Endodermal cell (in vitro differentiated cells): ENCODE data around the gene CTNS. TPM values are rescaled to one million over a fixed set of nuclear protein-coding genes. Genes with fewer than 3 reads are reported as not detected.
A peak's percentile ranks its signal among the peaks of the same experiment; 100 is the strongest.

Experiments used
- DNase-seq: peaks from one replicate; pipeline ENCODE4 v3.0.0-alpha.2; 2017
- H3K27ac ChIP-seq: 2 replicates; pipeline ENCODE4 v1.5.1; 2013; ENCODE audit warnings: mild to moderate bottlenecking, low read depth, low read length, moderate library complexity
- H3K27me3 ChIP-seq: 2 replicates; pipeline ENCODE4 v1.6.1; 2013; ENCODE audit warnings: mild to moderate bottlenecking, low read length, moderate library complexity; ENCODE audit not compliant: insufficient read depth, control insufficient read depth, poor library complexity, severe bottlenecking
- H3K36me3 ChIP-seq: 2 replicates; pipeline ENCODE4 v1.7.0; 2013; ENCODE audit warnings: mild to moderate bottlenecking, low read length, moderate library complexity; ENCODE audit not compliant: control insufficient read depth, insufficient read depth
- H3K4me1 ChIP-seq: one replicate; pipeline ENCODE4 v1.7.0; 2013; ENCODE audit warnings: low read length; ENCODE audit not compliant: control insufficient read depth, insufficient read depth
- H3K4me3 ChIP-seq: 2 replicates; pipeline ENCODE4 v1.5.1; 2013; ENCODE audit warnings: mild to moderate bottlenecking, low read length, moderate library complexity
- H3K9ac ChIP-seq: 2 replicates; pipeline ENCODE4 v1.6.1; 2013; ENCODE audit warnings: mild to moderate bottlenecking, low read length, moderate library complexity; ENCODE audit not compliant: poor library complexity, severe bottlenecking; ENCODE audit errors: extremely low read depth
- H3K9me3 ChIP-seq: 2 replicates; pipeline ENCODE4 v1.6.1; 2013; ENCODE audit warnings: mild to moderate bottlenecking, low read length, moderate library complexity; ENCODE audit not compliant: control insufficient read depth
- H3K27ac Mint-ChIP-seq: 2 replicates; pipeline ENCODE4 v1.8.0; 2020; ENCODE audit warnings: mixed read lengths
- H3K27me3 Mint-ChIP-seq: 2 replicates; pipeline ENCODE4 v1.8.0; 2021; ENCODE audit warnings: mild to moderate bottlenecking, mixed read lengths; ENCODE audit not compliant: insufficient read depth
- H3K36me3 Mint-ChIP-seq: 2 replicates; pipeline ENCODE4 v1.8.0; 2020; ENCODE audit warnings: low read depth, mixed read lengths
- H3K4me1 Mint-ChIP-seq: 2 replicates; pipeline ENCODE4 v1.8.0; 2020; ENCODE audit warnings: mixed read lengths
- H3K4me3 Mint-ChIP-seq: 2 replicates; pipeline ENCODE4 v1.8.0; 2020; ENCODE audit warnings: mild to moderate bottlenecking, moderate library complexity, mixed read lengths
- H3K9me3 Mint-ChIP-seq: 2 replicates; pipeline ENCODE4 v1.8.0; 2020; ENCODE audit warnings: mild to moderate bottlenecking, mixed read lengths
- CTCF ChIP-seq: fragments of 200-600 bp; sonication (generic); conservative IDR thresholded peaks from 2 replicates; pipeline ENCODE4 v1.5.0; 2021; ENCODE audit warnings: antibody characterized with exemption, mild to moderate bottlenecking
- WGBS, 2 experiments: methylation state at CpG; one replicate each; pipeline versions ENCODE4 v1.1.5 to v1.1.7; 2013; ENCODE audit warnings: missing lambda C conversion rate in 2 of 2, mixed read lengths in 1 of 2; ENCODE audit not compliant: insufficient coverage in 1 of 2, insufficient read length in 1 of 2; 5-methylcytosine and 5-hydroxymethylcytosine counted together
- total RNA-seq, 2 donors: library from RNA; stranded (reverse); fragmentation: NEBNext Ultra II Directional in 1 of 2; extraction: Animal tissue kit (Norgen Biotek cat#: 25700) in 1 of 2; gene quantifications; 2 replicates in 1 of 2; 3 replicates in 1 of 2; pipeline ENCODE4 v1.2.1, GENCODE V29; 2021

Gene CTNS
- total RNA-seq, 2 donors from 2014 or later: 17.2 to 18.8 TPM

- Mint-ChIP-seq H3K9me3 (no peaks in the 10 kb centered on the region), H3K27me3 (no peaks in the 10 kb centered on the region), H3K4me3 (no peak overlapping the region), H3K36me3 (peaks cover 44% of the 10 kb centered on the region), H3K4me1 (peaks cover 1% of the 10 kb centered on the region), H3K27ac (no peak overlapping the region)
- H3K36me3 ChIP-seq: peaks cover 33% of the 10 kb centered on the region
- no peak overlapping the region for H3K27ac ChIP-seq
- WGBS, 2 experiments: 53 to 64% methylated on average over 4 to 5 of the region's 5 CpGs
- H3K27me3 ChIP-seq: no peaks in the 10 kb centered on the region
- no peak overlapping the region for H3K9ac ChIP-seq
- no peak overlapping the region for H3K4me3 ChIP-seq
- H3K4me1 ChIP-seq: no peaks in the 10 kb centered on the region
- H3K9me3 ChIP-seq: no peaks in the 10 kb centered on the region
- no peak for TF ChIP-seq CTCF
- DNase-seq: no peak
These were observed 8.8 kb downstream of the CTNS start for GRCh38 chr17:3645310-3645709.

- Mint-ChIP-seq H3K36me3 (peaks cover 41% of the 10 kb centered on the region), H3K4me3 (no peak overlapping the region), H3K9me3 (no peaks in the 10 kb centered on the region), H3K4me1 (no peaks in the 10 kb centered on the region), H3K27me3 (no peaks in the 10 kb centered on the region), H3K27ac (peak overlapping the region; percentile 68)
- H3K9me3 ChIP-seq: no peaks in the 10 kb centered on the region
- no peaks in the 10 kb centered on the region for H3K4me1 ChIP-seq
- 93% methylated on average over 11 to 12 of the region's 12 CpGs for WGBS, 2 experiments
- H3K36me3 ChIP-seq: peaks cover 26% of the 10 kb centered on the region
- no peaks in the 10 kb centered on the region for H3K27me3 ChIP-seq
- no peak overlapping the region for H3K9ac ChIP-seq
- H3K4me3 ChIP-seq: no peak overlapping the region
- TF ChIP-seq CTCF: no peak
- H3K27ac ChIP-seq: no peak overlapping the region
- DNase-seq: no peak
These were observed 10.7 kb downstream of the CTNS start for GRCh38 chr17:3647251-3647650.

- Mint-ChIP-seq H3K27ac (peak overlapping the region; percentile 68), H3K4me1 (no peaks in the 10 kb centered on the region), H3K4me3 (no peak overlapping the region), H3K9me3 (no peaks in the 10 kb centered on the region), H3K27me3 (no peaks in the 10 kb centered on the region), H3K36me3 (peaks cover 41% of the 10 kb centered on the region)
- 74 to 78% methylated on average over 16 to 20 of the region's 20 CpGs for whole genome bisulfite sequencing, 2 experiments
- no peaks in the 10 kb centered on the region for H3K4me1 ChIP-seq
- no peak overlapping the region for H3K27ac ChIP-seq
- no peak overlapping the region for H3K9ac ChIP-seq
- no peak overlapping the region for H3K4me3 ChIP-seq
- H3K9me3 ChIP-seq: no peaks in the 10 kb centered on the region
- peak; percentile 93 for DNase-seq
- peak; percentile 76 for TF ChIP-seq CTCF
- peaks cover 26% of the 10 kb centered on the region for H3K36me3 ChIP-seq
- no peaks in the 10 kb centered on the region for H3K27me3 ChIP-seq
These were observed 11.4 kb downstream of the CTNS start for GRCh38 chr17:3647769-3648555.
